Smooth muscle cell (in vitro differentiated cells): ENCODE measurements around the gene COL15A1. TPM values are rescaled to one million over a fixed set of nuclear protein-coding genes. Genes with fewer than 3 reads are reported as not detected.

Experiments
- DNase-seq: peaks from one replicate; lab custom pipeline; 2025; ENCODE audit not compliant: unreplicated experiment; lab: John Stamatoyannopoulos, UW
- H2AFZ ChIP-seq: fragments of 200-600 bp; sonication (generic); 2 replicates; pipeline ENCODE4 v1.6.0; 2016; ENCODE audit warnings: antibody characterized with exemption, low read depth, mild to moderate bottlenecking
- H3F3A ChIP-seq: fragments of 200-600 bp; sonication (generic); 2 replicates; pipeline ENCODE4 v1.6.0; 2017; ENCODE audit warnings: antibody characterized with exemption, low read depth
- H3K27ac ChIP-seq: fragments of 200-600 bp; sonication (generic); 2 replicates; pipeline ENCODE4 v1.5.1; 2016; ENCODE audit warnings: low read depth, mild to moderate bottlenecking
- H3K27me3 ChIP-seq: fragments of 200-600 bp; sonication (generic); 2 replicates; pipeline ENCODE4 v1.6.1; 2016; ENCODE audit warnings: low read depth, mild to moderate bottlenecking
- H3K36me3 ChIP-seq: fragments of 200-600 bp; sonication (generic); 2 replicates; pipeline ENCODE4 v1.5.1; 2016; ENCODE audit warnings: low read depth
- H3K4me1 ChIP-seq: fragments of 200-600 bp; sonication (generic); 2 replicates; pipeline ENCODE4 v1.5.1; 2016; ENCODE audit warnings: low read depth
- H3K4me2 ChIP-seq: fragments of 200-600 bp; sonication (generic); 2 replicates; pipeline ENCODE4 v1.6.0; 2016; ENCODE audit warnings: mild to moderate bottlenecking
- H3K4me3 ChIP-seq: fragments of 200-600 bp; sonication (generic); 2 replicates; pipeline ENCODE4 v1.5.1; 2016; ENCODE audit warnings: mild to moderate bottlenecking
- H3K79me2 ChIP-seq: fragments of 200-600 bp; sonication (generic); 2 replicates; pipeline ENCODE4 v1.6.0; 2016; ENCODE audit warnings: low read depth, mild to moderate bottlenecking
- H3K9ac ChIP-seq: fragments of 200-600 bp; sonication (generic); 2 replicates; pipeline ENCODE4 v1.6.0; 2016; ENCODE audit warnings: low read depth
- H3K9me3 ChIP-seq: fragments of 200-600 bp; sonication (generic); replicated peaks from 2 replicates; pipeline ENCODE4 v1.5.1; 2016; ENCODE audit warnings: low read depth
- H4K20me1 ChIP-seq: fragments of 200-600 bp; sonication (generic); 2 replicates; pipeline ENCODE4 v1.6.0; 2016; ENCODE audit warnings: low read depth
- WGBS: methylation state at CpG from one replicate; pipeline ENCODE4 v1.1.7; 2016; ENCODE audit warnings: low lambda C conversion rate; 5-methylcytosine and 5-hydroxymethylcytosine counted together
- polyA plus RNA-seq: library from polyadenylated mRNA; unstranded; fragments of >200 nt; fragmentation: Nextera tagmentation; extraction: Ambion mirVana; gene quantifications from 2 replicates; pipeline ENCODE4 v1.2.1, GENCODE V29; 2016
- total RNA-seq: library from RNA; depleted of rRNA; stranded (reverse); fragments of >200 nt; gene quantifications from 2 replicates; pipeline ENCODE4 v1.2.3, GENCODE V29; 2014
- TF ChIP-seq, protein P1 (sequence below): fragments of 200-600 bp; sonication (generic); IDR thresholded peaks from 2 replicates; pipeline ENCODE4 v1.5.1; 2017; ENCODE audit warnings: borderline replicate concordance, mild to moderate bottlenecking, antibody characterized with exemption; ENCODE audit not compliant: insufficient read depth, poor library complexity, severe bottlenecking

COL15A1 gene
- total and polyA plus RNA-seq, 2 experiments from 2014 or later: 222 to 293 TPM

DNA sequence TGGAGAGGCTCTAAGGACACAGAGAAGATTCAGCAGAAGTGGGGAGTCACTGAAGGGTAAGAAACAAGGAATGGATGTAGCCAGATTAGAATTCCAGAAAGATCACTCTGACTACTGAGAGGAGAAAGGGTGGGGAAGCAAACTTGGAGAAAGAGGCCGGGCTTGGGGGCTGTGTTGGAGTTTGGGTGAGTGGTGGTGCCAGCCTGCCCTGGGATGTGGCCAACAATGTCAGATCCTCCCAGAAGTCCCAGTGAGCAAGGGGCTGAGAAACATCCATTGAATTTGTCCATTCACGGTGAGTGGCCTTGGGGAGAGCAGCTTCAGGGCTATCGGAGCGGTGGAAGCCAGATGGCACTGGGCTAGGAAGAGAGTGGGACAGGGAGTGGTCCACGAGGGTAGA is 60.4 kb downstream of the COL15A1 start:
- 95% methylated on average over 5 of the region's 5 CpGs for WGBS
- H3K27me3 ChIP-seq: no peaks in the 10 kb centered on the region

DNA sequence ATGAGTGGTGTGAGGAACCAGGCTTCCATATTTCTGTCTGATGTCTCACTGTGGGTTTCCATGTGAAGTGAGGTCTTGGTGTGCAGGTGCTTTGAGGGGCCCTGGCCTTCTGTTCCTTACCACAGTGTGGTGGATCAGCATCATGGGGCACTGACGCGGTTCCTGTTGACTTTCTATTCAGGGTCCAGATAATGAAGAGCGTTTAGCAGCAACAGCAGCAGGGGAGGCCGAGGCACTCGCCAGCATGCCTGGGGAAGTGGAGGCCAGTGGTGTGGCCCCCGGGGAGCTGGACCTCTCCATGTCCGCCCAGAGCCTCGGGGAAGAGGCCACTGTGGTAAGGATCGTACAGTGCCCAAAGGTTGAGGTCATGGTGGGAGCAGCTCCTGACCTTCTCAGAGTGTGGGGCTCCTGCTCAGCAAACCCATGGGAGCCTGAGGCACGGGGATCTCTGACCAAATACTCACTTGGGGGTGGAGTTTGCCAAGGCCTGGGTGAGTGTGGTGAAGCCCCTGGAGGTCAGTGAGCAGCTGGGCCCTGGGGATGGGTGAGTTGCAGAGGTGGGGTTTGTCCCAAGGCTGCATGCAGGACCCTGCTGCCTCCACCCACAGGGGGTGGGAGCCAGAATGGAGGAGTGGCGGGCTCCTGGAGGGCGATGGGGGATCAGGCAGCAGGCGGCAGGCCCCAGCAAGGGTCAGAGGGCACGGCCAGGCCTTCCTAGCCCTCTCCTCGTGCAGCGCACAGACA is 61.2 kb downstream of the COL15A1 start:
- no peak overlapping the region for H3K4me2 ChIP-seq
- H3K79me2 ChIP-seq: no peaks in the 10 kb centered on the region
- TF ChIP-seq, protein P1, sequence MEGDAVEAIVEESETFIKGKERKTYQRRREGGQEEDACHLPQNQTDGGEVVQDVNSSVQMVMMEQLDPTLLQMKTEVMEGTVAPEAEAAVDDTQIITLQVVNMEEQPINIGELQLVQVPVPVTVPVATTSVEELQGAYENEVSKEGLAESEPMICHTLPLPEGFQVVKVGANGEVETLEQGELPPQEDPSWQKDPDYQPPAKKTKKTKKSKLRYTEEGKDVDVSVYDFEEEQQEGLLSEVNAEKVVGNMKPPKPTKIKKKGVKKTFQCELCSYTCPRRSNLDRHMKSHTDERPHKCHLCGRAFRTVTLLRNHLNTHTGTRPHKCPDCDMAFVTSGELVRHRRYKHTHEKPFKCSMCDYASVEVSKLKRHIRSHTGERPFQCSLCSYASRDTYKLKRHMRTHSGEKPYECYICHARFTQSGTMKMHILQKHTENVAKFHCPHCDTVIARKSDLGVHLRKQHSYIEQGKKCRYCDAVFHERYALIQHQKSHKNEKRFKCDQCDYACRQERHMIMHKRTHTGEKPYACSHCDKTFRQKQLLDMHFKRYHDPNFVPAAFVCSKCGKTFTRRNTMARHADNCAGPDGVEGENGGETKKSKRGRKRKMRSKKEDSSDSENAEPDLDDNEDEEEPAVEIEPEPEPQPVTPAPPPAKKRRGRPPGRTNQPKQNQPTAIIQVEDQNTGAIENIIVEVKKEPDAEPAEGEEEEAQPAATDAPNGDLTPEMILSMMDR: no peak
- peaks cover 1% of the 10 kb centered on the region for H3K9me3 ChIP-seq
- DNase-seq: no peak
- no peaks in the 10 kb centered on the region for H3K27me3 ChIP-seq
- H3K4me3 ChIP-seq: no peak overlapping the region
- peaks cover 10% of the 10 kb centered on the region for H3K4me1 ChIP-seq
- H2AFZ ChIP-seq: no peak overlapping the region
- WGBS: 95% methylated on average over 15 of the region's 16 CpGs
- H3K9ac ChIP-seq: no peak overlapping the region
- H4K20me1 ChIP-seq: no peaks in the 10 kb centered on the region
- peaks cover 3% of the 10 kb centered on the region for H3F3A ChIP-seq
- H3K27ac ChIP-seq: no peak overlapping the region
- peaks cover 10% of the 10 kb centered on the region for H3K36me3 ChIP-seq

More for the DNA sequence above, 60.4 kb downstream of the COL15A1 start:
- no peak overlapping the region for H2AFZ ChIP-seq
- H3K27ac ChIP-seq: no peak overlapping the region
- H3K36me3 ChIP-seq: peaks cover 3% of the 10 kb centered on the region
- H3K79me2 ChIP-seq: no peaks in the 10 kb centered on the region
- H3K4me1 ChIP-seq: peaks cover 10% of the 10 kb centered on the region
- no peaks in the 10 kb centered on the region for H3K9me3 ChIP-seq
- DNase-seq: no peak
- H4K20me1 ChIP-seq: no peaks in the 10 kb centered on the region
- no peak overlapping the region for H3K9ac ChIP-seq
- no peak overlapping the region for H3K4me3 ChIP-seq
- TF ChIP-seq, protein P1: no peak
- H3K4me2 ChIP-seq: no peak overlapping the region
- H3F3A ChIP-seq: peaks cover 3% of the 10 kb centered on the region

DNA sequence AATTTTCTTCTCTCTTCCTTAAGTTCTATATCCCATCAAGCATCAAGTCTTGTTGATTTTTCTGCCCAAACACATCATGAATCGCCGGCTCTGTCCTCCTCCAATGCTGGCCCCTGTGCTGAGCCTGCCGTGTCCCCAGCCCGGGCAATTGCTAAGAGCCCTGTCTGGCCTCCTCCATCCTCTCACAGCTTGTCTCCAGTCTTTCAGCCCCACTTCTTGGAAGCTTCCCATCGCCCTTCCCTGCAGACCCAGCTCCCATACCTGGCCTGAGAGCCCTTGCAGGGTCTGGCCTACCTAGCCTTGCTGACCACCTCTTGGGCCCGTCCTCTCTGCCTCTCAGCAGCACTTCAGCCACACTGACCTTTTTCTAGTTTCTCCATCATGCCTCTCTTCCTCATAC is 61.9 kb downstream of the COL15A1 start:
- Histone ChIP-seq H3K9me3 (peaks cover 4% of the 10 kb centered on the region), H3F3A (peaks cover 10% of the 10 kb centered on the region), H3K27me3 (no peaks in the 10 kb centered on the region), H2AFZ (no peak overlapping the region), H3K4me2 (no peak overlapping the region), H3K79me2 (no peaks in the 10 kb centered on the region), H3K27ac (no peak overlapping the region), H3K4me3 (no peak overlapping the region), H3K4me1 (peaks cover 10% of the 10 kb centered on the region), H3K36me3 (peaks cover 17% of the 10 kb centered on the region), H4K20me1 (no peaks in the 10 kb centered on the region), H3K9ac (no peak overlapping the region)
- no peak for DNase-seq
- TF ChIP-seq, protein P1: no peak
- WGBS: 98% methylated on average over 6 of the region's 6 CpGs

DNA sequence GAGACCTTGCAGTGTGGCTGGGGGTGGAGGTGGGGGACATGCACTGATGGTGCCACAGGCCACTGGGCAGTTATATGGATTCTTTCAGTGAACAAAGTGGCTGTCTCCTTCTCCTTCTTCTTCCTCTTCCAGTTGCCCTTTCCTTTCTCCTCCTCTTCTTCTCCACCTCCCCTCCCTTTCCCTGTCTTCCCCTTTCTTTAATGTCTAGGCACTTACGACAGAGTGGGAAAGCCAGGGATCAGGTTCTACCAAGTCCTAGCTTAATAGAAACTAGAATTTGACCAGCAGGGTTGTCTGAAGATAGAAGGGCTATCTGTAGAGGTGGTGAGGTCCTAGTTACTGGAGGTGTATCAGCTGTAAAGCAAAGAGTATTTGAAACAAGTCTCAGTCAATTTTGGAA is 62.8 kb downstream of the COL15A1 start:
- Histone ChIP-seq H3K9ac (no peak overlapping the region), H3K79me2 (no peaks in the 10 kb centered on the region), H3K9me3 (peaks cover 12% of the 10 kb centered on the region), H3F3A (peaks cover 8% of the 10 kb centered on the region), H3K36me3 (peaks cover 22% of the 10 kb centered on the region), H2AFZ (no peak overlapping the region), H3K27ac (no peak overlapping the region), H3K4me2 (no peak overlapping the region), H3K4me3 (no peak overlapping the region), H4K20me1 (no peaks in the 10 kb centered on the region), H3K27me3 (no peaks in the 10 kb centered on the region), H3K4me1 (peaks cover 8% of the 10 kb centered on the region)
- DNase-seq: no peak
- TF ChIP-seq, protein P1: no peak
- WGBS: 100% methylated on average over 1 of the region's 1 CpG
